SK-N-SH (cell line): ENCODE data around the gene HERC4. TPM values are rescaled to one million over a fixed set of nuclear protein-coding genes. Genes with fewer than 3 reads are reported as not detected.

Source experiments
- CTCF ChIA-PET: fragments of 300-600, 350-600 bp; formaldehyde crosslinking; extraction: SDS; loops from one replicate; lab custom pipeline; 2021; lab: Yijun Ruan, JAX
- POLR2A ChIA-PET: fragments of 350-600 bp; sonication (Branson Sonifier 250); formaldehyde crosslinking; extraction: SDS; loops from one replicate; lab custom pipeline; 2020; ENCODE audit warnings: antibody characterized with exemption, inconsistent platforms; lab: Yijun Ruan, JAX
- DNase-seq: peaks from one replicate; pipeline ENCODE4 v3.0.0; 2012
- H2AFZ ChIP-seq: fragments of 200-600 bp; sonication (generic); 2 replicates; pipeline ENCODE4 v1.8.1; 2016; ENCODE audit warnings: antibody characterized with exemption, mild to moderate bottlenecking, low read depth
- H3F3A ChIP-seq: fragments of 200-600 bp; sonication (generic); replicated peaks from 2 replicates; pipeline ENCODE3; 2016; ENCODE audit warnings: antibody characterized with exemption, mild to moderate bottlenecking; ENCODE audit not compliant: insufficient read depth
- H3K27ac ChIP-seq, 2 experiments: fragments of 200-500 bp in 1 of 2; fragments of 200-600 bp in 1 of 2; sonication (Bioruptor generic) in 1 of 2; sonication (generic), shearing (Covaris generic) in 1 of 2; 2 replicates each; pipeline versions ENCODE4 v1.5.1 to v1.6.1; 2014 to 2016; ENCODE audit warnings: low read depth in 2 of 2, inconsistent platforms in 1 of 2, low read length in 1 of 2, mild to moderate bottlenecking in 1 of 2, mixed read lengths in 1 of 2
- H3K27me3 ChIP-seq: fragments of 200-600 bp; sonication (generic), shearing (Covaris generic); 2 replicates; pipeline ENCODE4 v1.6.1; 2016; ENCODE audit warnings: mixed run types; ENCODE audit not compliant: insufficient read depth
- H3K36me3 ChIP-seq, 2 experiments: fragments of 200-500 bp in 1 of 2; fragments of 200-600 bp in 1 of 2; sonication (Bioruptor generic) in 1 of 2; sonication (generic) in 1 of 2; replicated peaks in 1 of 2; 2 replicates each; pipeline versions ENCODE3 to v1.5.1; 2014 to 2016; ENCODE audit warnings: low read length in 1 of 2, mild to moderate bottlenecking in 1 of 2; ENCODE audit not compliant: insufficient read depth in 2 of 2, control insufficient read depth in 1 of 2
- H3K4me1 ChIP-seq, 2 experiments: fragments of 200-500 bp in 1 of 2; fragments of 200-600 bp in 1 of 2; sonication (Bioruptor generic) in 1 of 2; sonication (generic), shearing (Covaris generic) in 1 of 2; 2 replicates each; pipeline versions ENCODE4 v1.5.1 to v1.6.1; 2014 to 2016; ENCODE audit warnings: low read depth in 1 of 2, low read length in 1 of 2, mixed run types in 1 of 2; ENCODE audit not compliant: insufficient read depth in 2 of 2, control insufficient read depth in 1 of 2
- H3K4me2 ChIP-seq: fragments of 200-600 bp; sonication (generic), shearing (Covaris generic); 2 replicates; pipeline ENCODE4 v1.6.1; 2017; ENCODE audit warnings: mixed run types
- H3K4me3 ChIP-seq, 2 experiments: fragments of 200-500 bp in 1 of 2; fragments of 200-600 bp in 1 of 2; sonication (Bioruptor generic) in 1 of 2; sonication (generic), shearing (Covaris generic) in 1 of 2; 2 replicates each; pipeline versions ENCODE4 v1.5.1 to v1.8.1; 2014 to 2016; ENCODE audit warnings: low read depth in 2 of 2, inconsistent platforms in 1 of 2, low read length in 1 of 2, mild to moderate bottlenecking in 1 of 2, mixed read lengths in 1 of 2, moderate library complexity in 1 of 2
- H3K79me2 ChIP-seq: fragments of 200-600 bp; sonication (generic); 2 replicates; pipeline ENCODE4 v1.8.1; 2017; ENCODE audit warnings: mild to moderate bottlenecking; ENCODE audit not compliant: insufficient read depth
- H3K9ac ChIP-seq: fragments of 200-600 bp; sonication (generic); 2 replicates; pipeline ENCODE4 v1.6.1; 2017; ENCODE audit warnings: mixed run types
- H3K9me2 ChIP-seq: fragments of 200-600 bp; sonication (generic); 2 replicates; pipeline ENCODE4 v1.6.1; 2017; ENCODE audit warnings: mixed run types
- H3K9me3 ChIP-seq: fragments of 200-600 bp; sonication (generic); 2 replicates; pipeline ENCODE4 v1.6.1; 2017; ENCODE audit warnings: mixed run types, mild to moderate bottlenecking, moderate library complexity
- H4K20me1 ChIP-seq: fragments of 200-600 bp; sonication (generic); 2 replicates; pipeline ENCODE4 v1.6.1; 2017; ENCODE audit warnings: mild to moderate bottlenecking, mixed run types; ENCODE audit not compliant: insufficient read depth
- CHD2 ChIP-seq: fragments of 150-350 bp; IDR thresholded peaks from 2 replicates; pipeline ENCODE4 v1.6.1; 2018; ENCODE audit warnings: low read length; ENCODE audit not compliant: partially characterized antibody
- ELF1 ChIP-seq: IDR thresholded peaks from 2 replicates; pipeline ENCODE4 v1.4.0; 2012
- EZH2phosphoT487 ChIP-seq: fragments of 200-600 bp; sonication (generic); IDR thresholded peaks from 2 replicates; pipeline ENCODE4 v1.6.1; 2017; ENCODE audit warnings: low read depth, mixed run types, mild to moderate bottlenecking, antibody characterized with exemption, moderate library complexity, borderline replicate concordance
- FOXJ3 ChIP-seq: sonication (generic); formaldehyde crosslinking; IDR thresholded peaks from 2 replicates; pipeline ENCODE4 v1.5.1; 2020; ENCODE audit warnings: mild to moderate bottlenecking, missing genetic modification reagents
- FOXM1 ChIP-seq: IDR thresholded peaks from 2 replicates; pipeline ENCODE4 v1.4.0; 2012; ENCODE audit warnings: low read depth, mild to moderate bottlenecking
- GABPA ChIP-seq: IDR thresholded peaks from 2 replicates; pipeline ENCODE4 v1.4.0; 2012; ENCODE audit warnings: low read depth, mild to moderate bottlenecking
- GATA2 ChIP-seq: sonication (generic); formaldehyde crosslinking; IDR thresholded peaks from 2 replicates; pipeline ENCODE4 v1.5.0; 2020; ENCODE audit warnings: mild to moderate bottlenecking, missing genetic modification reagents
- MEF2A ChIP-seq: IDR thresholded peaks from 2 replicates; pipeline ENCODE4 v1.4.0; 2012; ENCODE audit warnings: low read depth, borderline replicate concordance
- MXI1 ChIP-seq: IDR thresholded peaks from 2 replicates; pipeline ENCODE4 v1.6.1; 2012; ENCODE audit warnings: mild to moderate bottlenecking, low read depth, low read length, improper control_type of control experiment
- NFIC ChIP-seq: IDR thresholded peaks from 2 replicates; pipeline ENCODE4 v1.4.0; 2012; ENCODE audit warnings: borderline replicate concordance
- NRF1 ChIP-seq: IDR thresholded peaks from 2 replicates; pipeline ENCODE4 v1.6.1; 2012; ENCODE audit warnings: low read depth, mild to moderate bottlenecking, low read length
- POLR2AphosphoS5 ChIP-seq: IDR thresholded peaks from 2 replicates; pipeline ENCODE4 v1.6.1; 2012; ENCODE audit warnings: low read depth, low read length
- RAD21 ChIP-seq: IDR thresholded peaks from 2 replicates; pipeline ENCODE4 v1.6.1; 2012; ENCODE audit warnings: mild to moderate bottlenecking, low read length
- RCOR1 ChIP-seq: fragments of 150-350 bp; IDR thresholded peaks from 2 replicates; pipeline ENCODE4 v1.6.1; 2017; ENCODE audit warnings: antibody characterized with exemption, low read length
- RFX5 ChIP-seq: IDR thresholded peaks from 2 replicates; pipeline ENCODE4 v1.6.1; 2012; ENCODE audit warnings: mild to moderate bottlenecking, improper control_type of control experiment, low read length
- RXRA ChIP-seq: IDR thresholded peaks from 2 replicates; pipeline ENCODE4 v1.4.0; 2012; ENCODE audit warnings: low read depth, mild to moderate bottlenecking, borderline replicate concordance
- SIN3A ChIP-seq: IDR thresholded peaks from 2 replicates; pipeline ENCODE4 v1.6.1; 2012; ENCODE audit warnings: low read depth, mild to moderate bottlenecking, low read length, moderate library complexity, borderline replicate concordance
- SMC3 ChIP-seq: IDR thresholded peaks from 2 replicates; pipeline ENCODE4 v1.6.1; 2012; ENCODE audit warnings: low read depth, low read length, improper control_type of control experiment
- TAF1 ChIP-seq: IDR thresholded peaks from 2 replicates; pipeline ENCODE4 v1.6.1; 2012; ENCODE audit warnings: low read depth, mild to moderate bottlenecking, low read length, moderate library complexity, borderline replicate concordance
- TCF12 ChIP-seq: IDR thresholded peaks from 2 replicates; pipeline ENCODE4 v1.4.0; 2012
- TEAD4 ChIP-seq: IDR thresholded peaks from 2 replicates; pipeline ENCODE4 v1.4.0; 2012; ENCODE audit warnings: mild to moderate bottlenecking, borderline replicate concordance; ENCODE audit not compliant: insufficient read depth
- YY1 ChIP-seq: IDR thresholded peaks from 2 replicates; pipeline ENCODE4 v1.4.0; 2012; ENCODE audit warnings: low read depth, mild to moderate bottlenecking
- WGBS: methylation state at CpG from one replicate; pipeline ENCODE4 v1.1.6; 2017; ENCODE audit warnings: low lambda C conversion rate; 5-methylcytosine and 5-hydroxymethylcytosine counted together
- polyA plus RNA-seq, 3 experiments: library from polyadenylated mRNA; depleted of rRNA; stranded (reverse); fragments of >200 nt; gene quantifications; 2 replicates each; pipeline ENCODE4 v1.2.3, GENCODE V29; 2012
- TF ChIP-seq, protein P1 (sequence below): IDR thresholded peaks from 2 replicates; pipeline ENCODE4 v1.6.1; 2012; ENCODE audit warnings: mild to moderate bottlenecking, low read depth, low read length, moderate library complexity
- TF ChIP-seq, protein P2 (sequence below): IDR thresholded peaks from 2 replicates; pipeline ENCODE4 v1.4.0; 2012; ENCODE audit warnings: low read depth
- TF ChIP-seq, protein P3 (sequence below): fragments of 150-350 bp; IDR thresholded peaks from 2 replicates; pipeline ENCODE4 v1.6.1; 2016; ENCODE audit warnings: mild to moderate bottlenecking, low read depth, low read length
- TF ChIP-seq, protein P4 (sequence below): IDR thresholded peaks from 2 replicates; pipeline ENCODE4 v1.4.0; 2012; ENCODE audit warnings: low read depth, borderline replicate concordance
- TF ChIP-seq, protein P5 (sequence below): fragments of 150-350 bp; IDR thresholded peaks from 2 replicates; pipeline ENCODE4 v1.6.1; 2017; ENCODE audit warnings: antibody characterized with exemption, low read length, low read depth, borderline replicate concordance

HERC4 gene
- polyA plus RNA-seq, 1 of the 3 experiments (the other 2 are of a cell fraction): 16.2 TPM

DNA sequence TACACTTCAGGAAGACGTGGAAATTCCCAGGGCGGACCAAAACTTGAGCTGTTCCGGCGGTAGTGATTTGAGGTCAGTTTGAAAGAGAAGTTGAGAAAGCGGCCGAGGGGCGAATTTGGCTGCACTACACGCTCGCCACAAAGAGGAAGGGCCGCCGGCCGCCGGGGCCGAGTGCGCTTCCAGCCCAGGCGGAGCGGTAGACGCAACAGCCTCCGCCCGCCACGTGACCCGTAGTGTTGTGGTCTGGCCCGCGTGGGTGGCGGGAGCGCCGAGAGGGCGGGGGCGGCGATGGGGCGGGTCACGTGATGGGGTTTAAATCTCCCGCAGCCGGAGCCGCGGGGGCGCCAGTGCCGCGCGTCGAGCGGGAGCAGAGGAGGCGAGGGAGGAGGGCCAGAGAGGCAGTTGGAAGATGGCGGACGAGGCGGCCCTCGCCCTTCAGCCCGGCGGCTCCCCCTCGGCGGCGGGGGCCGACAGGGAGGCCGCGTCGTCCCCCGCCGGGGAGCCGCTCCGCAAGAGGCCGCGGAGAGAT is 190.7 kb downstream of the HERC4 start, which contains the start of gene SIRT1:
TSS of gene SIRT1 (plus strand) at position 344 of the 529 bp plus-strand sequence. CDS start at position 410, 66 bp downstream.
- ChIA-PET CTCF (interaction anchor here (0.5 to 1.9 kb wide), 6 partner anchors 8 to 449 kb away, joined by 3 to 7 read pairs (median 3); partner anchors contain the start of gene PBLD), POLR2A (interaction anchor here (1.1 to 1.4 kb wide), 3 partner anchors 29 to 447 kb away, joined by 3 to 7 read pairs (median 4); partner anchors contain the start of genes DNAJC12 and HNRNPH3)
- Histone ChIP-seq H3K79me2 (peaks cover 44% of the 10 kb centered on the region), H3K4me3 (peak within 1 kb of the TSS; percentile 69 to 72), H3K9ac (peak within 1 kb of the TSS; percentile 75), H3K4me1 (no peaks in the 10 kb centered on the region; a peak in 1 of 4 replicates), H3K36me3 (peaks cover 24 to 27% of the 10 kb centered on the region in 2 experiments), H3K9me3 (no peaks in the 10 kb centered on the region), H3K9me2 (no peaks in the 10 kb centered on the region), H3F3A (peaks cover 15% of the 10 kb centered on the region), H3K27me3 (no peaks in the 10 kb centered on the region), H2AFZ (peak within 1 kb of the TSS; percentile 100), H3K4me2 (peak within 1 kb of the TSS; percentile 78), H3K27ac (peak within 1 kb of the TSS; percentile 86 to 93), H4K20me1 (no peaks in the 10 kb centered on the region; the same call in 1 of the 2 replicates)
- 0% methylated on average over 10 of the region's 62 CpGs for WGBS
- DNase-seq: peak; percentile 98
- TF ChIP-seq GABPA (peak; percentile 48; the same call in 1 of the 2 replicates), NRF1 (no peak), TCF12 (no peak; the same call in 1 of the 2 replicates), NFIC (no peak), ELF1 (no peak), FOXM1 (no peak), SIN3A (peak; percentile 94), TEAD4 (no peak), GATA2 (CRISPR knock-in tag) (no peak), SMC3 (no peak), EZH2phosphoT487 (no peak), POLR2AphosphoS5 (peak; percentile 95), RCOR1 (no peak), RXRA (no peak; the same call in 1 of the 2 replicates), MXI1 (peak; percentile 96), TAF1 (peak; percentile 96), RAD21 (no peak), YY1 (peak; percentile 84), CHD2 (peak; percentile 66), MEF2A (no peak), FOXJ3 (CRISPR knock-in tag) (peak; percentile 57; the same call in 1 of the 2 replicates), RFX5 (no peak)
- TF ChIP-seq, protein P1, sequence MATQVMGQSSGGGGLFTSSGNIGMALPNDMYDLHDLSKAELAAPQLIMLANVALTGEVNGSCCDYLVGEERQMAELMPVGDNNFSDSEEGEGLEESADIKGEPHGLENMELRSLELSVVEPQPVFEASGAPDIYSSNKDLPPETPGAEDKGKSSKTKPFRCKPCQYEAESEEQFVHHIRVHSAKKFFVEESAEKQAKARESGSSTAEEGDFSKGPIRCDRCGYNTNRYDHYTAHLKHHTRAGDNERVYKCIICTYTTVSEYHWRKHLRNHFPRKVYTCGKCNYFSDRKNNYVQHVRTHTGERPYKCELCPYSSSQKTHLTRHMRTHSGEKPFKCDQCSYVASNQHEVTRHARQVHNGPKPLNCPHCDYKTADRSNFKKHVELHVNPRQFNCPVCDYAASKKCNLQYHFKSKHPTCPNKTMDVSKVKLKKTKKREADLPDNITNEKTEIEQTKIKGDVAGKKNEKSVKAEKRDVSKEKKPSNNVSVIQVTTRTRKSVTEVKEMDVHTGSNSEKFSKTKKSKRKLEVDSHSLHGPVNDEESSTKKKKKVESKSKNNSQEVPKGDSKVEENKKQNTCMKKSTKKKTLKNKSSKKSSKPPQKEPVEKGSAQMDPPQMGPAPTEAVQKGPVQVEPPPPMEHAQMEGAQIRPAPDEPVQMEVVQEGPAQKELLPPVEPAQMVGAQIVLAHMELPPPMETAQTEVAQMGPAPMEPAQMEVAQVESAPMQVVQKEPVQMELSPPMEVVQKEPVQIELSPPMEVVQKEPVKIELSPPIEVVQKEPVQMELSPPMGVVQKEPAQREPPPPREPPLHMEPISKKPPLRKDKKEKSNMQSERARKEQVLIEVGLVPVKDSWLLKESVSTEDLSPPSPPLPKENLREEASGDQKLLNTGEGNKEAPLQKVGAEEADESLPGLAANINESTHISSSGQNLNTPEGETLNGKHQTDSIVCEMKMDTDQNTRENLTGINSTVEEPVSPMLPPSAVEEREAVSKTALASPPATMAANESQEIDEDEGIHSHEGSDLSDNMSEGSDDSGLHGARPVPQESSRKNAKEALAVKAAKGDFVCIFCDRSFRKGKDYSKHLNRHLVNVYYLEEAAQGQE: peak; percentile 61; the same call in 1 of the 2 replicates
- TF ChIP-seq, protein P2, sequence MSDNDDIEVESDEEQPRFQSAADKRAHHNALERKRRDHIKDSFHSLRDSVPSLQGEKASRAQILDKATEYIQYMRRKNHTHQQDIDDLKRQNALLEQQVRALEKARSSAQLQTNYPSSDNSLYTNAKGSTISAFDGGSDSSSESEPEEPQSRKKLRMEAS: peak; percentile 97
- TF ChIP-seq, protein P3, sequence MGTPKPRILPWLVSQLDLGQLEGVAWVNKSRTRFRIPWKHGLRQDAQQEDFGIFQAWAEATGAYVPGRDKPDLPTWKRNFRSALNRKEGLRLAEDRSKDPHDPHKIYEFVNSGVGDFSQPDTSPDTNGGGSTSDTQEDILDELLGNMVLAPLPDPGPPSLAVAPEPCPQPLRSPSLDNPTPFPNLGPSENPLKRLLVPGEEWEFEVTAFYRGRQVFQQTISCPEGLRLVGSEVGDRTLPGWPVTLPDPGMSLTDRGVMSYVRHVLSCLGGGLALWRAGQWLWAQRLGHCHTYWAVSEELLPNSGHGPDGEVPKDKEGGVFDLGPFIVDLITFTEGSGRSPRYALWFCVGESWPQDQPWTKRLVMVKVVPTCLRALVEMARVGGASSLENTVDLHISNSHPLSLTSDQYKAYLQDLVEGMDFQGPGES: no peak
- TF ChIP-seq, protein P4, sequence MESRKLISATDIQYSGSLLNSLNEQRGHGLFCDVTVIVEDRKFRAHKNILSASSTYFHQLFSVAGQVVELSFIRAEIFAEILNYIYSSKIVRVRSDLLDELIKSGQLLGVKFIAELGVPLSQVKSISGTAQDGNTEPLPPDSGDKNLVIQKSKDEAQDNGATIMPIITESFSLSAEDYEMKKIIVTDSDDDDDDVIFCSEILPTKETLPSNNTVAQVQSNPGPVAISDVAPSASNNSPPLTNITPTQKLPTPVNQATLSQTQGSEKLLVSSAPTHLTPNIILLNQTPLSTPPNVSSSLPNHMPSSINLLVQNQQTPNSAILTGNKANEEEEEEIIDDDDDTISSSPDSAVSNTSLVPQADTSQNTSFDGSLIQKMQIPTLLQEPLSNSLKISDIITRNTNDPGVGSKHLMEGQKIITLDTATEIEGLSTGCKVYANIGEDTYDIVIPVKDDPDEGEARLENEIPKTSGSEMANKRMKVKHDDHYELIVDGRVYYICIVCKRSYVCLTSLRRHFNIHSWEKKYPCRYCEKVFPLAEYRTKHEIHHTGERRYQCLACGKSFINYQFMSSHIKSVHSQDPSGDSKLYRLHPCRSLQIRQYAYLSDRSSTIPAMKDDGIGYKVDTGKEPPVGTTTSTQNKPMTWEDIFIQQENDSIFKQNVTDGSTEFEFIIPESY: no peak
- TF ChIP-seq, protein P5, sequence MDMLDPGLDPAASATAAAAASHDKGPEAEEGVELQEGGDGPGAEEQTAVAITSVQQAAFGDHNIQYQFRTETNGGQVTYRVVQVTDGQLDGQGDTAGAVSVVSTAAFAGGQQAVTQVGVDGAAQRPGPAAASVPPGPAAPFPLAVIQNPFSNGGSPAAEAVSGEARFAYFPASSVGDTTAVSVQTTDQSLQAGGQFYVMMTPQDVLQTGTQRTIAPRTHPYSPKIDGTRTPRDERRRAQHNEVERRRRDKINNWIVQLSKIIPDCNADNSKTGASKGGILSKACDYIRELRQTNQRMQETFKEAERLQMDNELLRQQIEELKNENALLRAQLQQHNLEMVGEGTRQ: peak; percentile 93
